Stimulated activated CD8-positive, alpha-beta memory T cell treated with anti-CD3 and anti-CD28 coated beads, Interleukin-12 subunit alpha, Interleukin-12 subunit beta, amount 100 ng/mL, for 4 hours (primary cell): Measurements from ENCODE around the gene PDC.

Source experiments
- DNase-seq: peaks from one replicate; pipeline ENCODE4 v3.0.0-alpha.2; 2020; ENCODE audit warnings: low read depth

Gene PDC

GRCh38 chr1:186461014-186461413 lies at the start of gene PDC:
Gene PDC (minus strand): TSS chr1:186461114. CDS start chr1:186449459, 11,655 bp downstream.
- DNase-seq, result no peak

GRCh38 chr1:186503190-186503589 lies 42.3 kb upstream of the PDC start:
- DNase-seq, result no peak

- DNase-seq, result no peak
Measured at GRCh38 chr1:186502087-186502486, 41.2 kb upstream of the PDC start.

GRCh38 chr1:186500804-186501203 lies 39.9 kb upstream of the PDC start:
- no peak for DNase-seq

- DNase-seq, result no peak
Measured at GRCh38 chr1:186499571-186499970, 38.7 kb upstream of the PDC start.

- DNase-seq, result no peak
Measured at GRCh38 chr1:186498695-186499389, 37.9 kb upstream of the PDC start.

GRCh38 chr1:186498071-186498470 lies 37.2 kb upstream of the PDC start:
- DNase-seq, result no peak

- DNase-seq, result no peak
Measured at GRCh38 chr1:186497651-186498050, 36.7 kb upstream of the PDC start.

GRCh38 chr1:186496171-186496851 lies 35.4 kb upstream of the PDC start:
- no peak for DNase-seq

GRCh38 chr1:186494832-186495271 lies 33.9 kb upstream of the PDC start:
- DNase-seq, result no peak

- DNase-seq, result no peak
Measured at GRCh38 chr1:186492531-186493291, 31.8 kb upstream of the PDC start.

- DNase-seq, result no peak
Measured at GRCh38 chr1:186491336-186491735, 30.4 kb upstream of the PDC start.

GRCh38 chr1:186487163-186487562 lies 26.2 kb upstream of the PDC start:
- no peak for DNase-seq

- no peak for DNase-seq
Measured at GRCh38 chr1:186486061-186486460, 25.1 kb upstream of the PDC start.

- DNase-seq, result no peak
Measured at GRCh38 chr1:186483561-186483960, 22.6 kb upstream of the PDC start.

- DNase-seq, result no peak
Measured at GRCh38 chr1:186482661-186483255, 21.8 kb upstream of the PDC start.

- no peak for DNase-seq
Measured at GRCh38 chr1:186481303-186481888, 20.5 kb upstream of the PDC start.

- DNase-seq, result no peak
Measured at GRCh38 chr1:186479162-186479561, 18.2 kb upstream of the PDC start.

- DNase-seq, result no peak
Measured at GRCh38 chr1:186476264-186477040, 15.5 kb upstream of the PDC start.

GRCh38 chr1:186474208-186474607 lies 13.3 kb upstream of the PDC start:
- no peak for DNase-seq

- DNase-seq, result no peak
Measured at GRCh38 chr1:186473047-186473446, 12.1 kb upstream of the PDC start.
